ENCODE measurements around the gene UPF2.

Gene UPF2

DNA sequence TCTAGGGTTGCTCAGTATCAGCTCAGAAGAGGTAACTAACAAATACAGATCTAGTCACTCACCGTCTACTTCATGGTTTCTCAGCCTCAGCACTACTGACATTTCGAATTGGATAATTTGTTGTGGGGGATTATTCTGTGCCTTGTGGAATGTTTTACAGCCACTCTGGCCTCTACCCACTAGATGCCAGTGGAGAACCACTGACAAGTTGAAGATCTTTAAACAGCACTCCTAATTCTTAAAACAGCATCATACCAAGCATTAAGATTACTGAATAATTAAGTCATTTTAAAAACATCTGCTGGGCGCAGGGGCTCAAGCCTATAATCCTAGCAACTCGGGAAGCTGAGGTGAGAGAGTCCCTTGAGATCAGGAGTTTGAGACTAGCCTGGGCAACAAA, 82.6 kb downstream of the UPF2 start:
- H3K4me3 ChIP-seq (ENCODE audit: low read depth, low read length), result no peak overlapping the region
- TF ChIP-seq, protein P1, sequence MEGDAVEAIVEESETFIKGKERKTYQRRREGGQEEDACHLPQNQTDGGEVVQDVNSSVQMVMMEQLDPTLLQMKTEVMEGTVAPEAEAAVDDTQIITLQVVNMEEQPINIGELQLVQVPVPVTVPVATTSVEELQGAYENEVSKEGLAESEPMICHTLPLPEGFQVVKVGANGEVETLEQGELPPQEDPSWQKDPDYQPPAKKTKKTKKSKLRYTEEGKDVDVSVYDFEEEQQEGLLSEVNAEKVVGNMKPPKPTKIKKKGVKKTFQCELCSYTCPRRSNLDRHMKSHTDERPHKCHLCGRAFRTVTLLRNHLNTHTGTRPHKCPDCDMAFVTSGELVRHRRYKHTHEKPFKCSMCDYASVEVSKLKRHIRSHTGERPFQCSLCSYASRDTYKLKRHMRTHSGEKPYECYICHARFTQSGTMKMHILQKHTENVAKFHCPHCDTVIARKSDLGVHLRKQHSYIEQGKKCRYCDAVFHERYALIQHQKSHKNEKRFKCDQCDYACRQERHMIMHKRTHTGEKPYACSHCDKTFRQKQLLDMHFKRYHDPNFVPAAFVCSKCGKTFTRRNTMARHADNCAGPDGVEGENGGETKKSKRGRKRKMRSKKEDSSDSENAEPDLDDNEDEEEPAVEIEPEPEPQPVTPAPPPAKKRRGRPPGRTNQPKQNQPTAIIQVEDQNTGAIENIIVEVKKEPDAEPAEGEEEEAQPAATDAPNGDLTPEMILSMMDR (IDR thresholded peaks at IDR 0.05; ENCODE audit: borderline replicate concordance, insufficient read depth, low read depth, low read length), result no peak

DNA sequence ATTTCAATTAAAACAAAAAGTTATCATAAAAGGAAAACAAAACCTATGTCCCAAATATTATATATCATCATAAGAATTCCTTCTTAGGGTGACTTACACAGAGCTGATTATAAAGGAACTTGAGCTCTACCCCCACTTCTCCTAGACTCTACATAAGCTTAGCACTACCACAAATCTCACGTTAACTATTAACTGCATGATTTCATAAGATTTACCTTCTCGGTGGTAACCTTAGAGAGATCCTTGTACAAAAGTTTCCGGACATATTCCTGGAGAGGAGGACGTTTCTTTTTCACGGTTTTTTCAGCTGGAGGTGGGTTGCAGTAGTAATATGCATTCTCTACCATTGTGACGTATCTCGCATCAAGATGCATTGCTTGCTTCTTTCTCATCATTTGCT, 83.7 kb downstream of the UPF2 start:
- TF ChIP-seq, protein P1 (IDR thresholded peaks at IDR 0.05; ENCODE audit: borderline replicate concordance, insufficient read depth, low read depth, low read length), result no peak
- H3K4me3 ChIP-seq (ENCODE audit: low read depth, low read length), result no peak overlapping the region

DNA sequence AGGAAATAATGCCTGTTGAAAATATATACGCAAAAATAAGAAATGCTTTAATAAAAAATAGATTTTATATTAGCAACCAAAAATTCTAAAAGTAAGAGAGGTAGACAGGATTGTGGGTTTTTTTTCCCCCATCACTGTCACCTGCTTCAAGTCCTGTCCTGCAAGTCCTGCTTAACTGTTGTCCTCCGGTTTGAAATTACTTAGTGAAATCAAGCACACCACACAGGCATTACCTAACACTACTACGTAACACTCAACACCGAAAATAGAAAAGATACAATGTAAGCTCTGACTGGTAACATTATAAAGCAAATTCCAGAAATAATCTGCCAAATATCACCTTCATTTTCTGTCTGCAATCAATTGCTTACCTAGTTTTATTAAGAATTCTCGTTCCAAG, 90.9 kb downstream of the UPF2 start:
- H3K4me3 ChIP-seq (ENCODE audit: low read depth, low read length), result no peak overlapping the region
- TF ChIP-seq, protein P1 (IDR thresholded peaks at IDR 0.05; ENCODE audit: borderline replicate concordance, insufficient read depth, low read depth, low read length), result no peak

DNA sequence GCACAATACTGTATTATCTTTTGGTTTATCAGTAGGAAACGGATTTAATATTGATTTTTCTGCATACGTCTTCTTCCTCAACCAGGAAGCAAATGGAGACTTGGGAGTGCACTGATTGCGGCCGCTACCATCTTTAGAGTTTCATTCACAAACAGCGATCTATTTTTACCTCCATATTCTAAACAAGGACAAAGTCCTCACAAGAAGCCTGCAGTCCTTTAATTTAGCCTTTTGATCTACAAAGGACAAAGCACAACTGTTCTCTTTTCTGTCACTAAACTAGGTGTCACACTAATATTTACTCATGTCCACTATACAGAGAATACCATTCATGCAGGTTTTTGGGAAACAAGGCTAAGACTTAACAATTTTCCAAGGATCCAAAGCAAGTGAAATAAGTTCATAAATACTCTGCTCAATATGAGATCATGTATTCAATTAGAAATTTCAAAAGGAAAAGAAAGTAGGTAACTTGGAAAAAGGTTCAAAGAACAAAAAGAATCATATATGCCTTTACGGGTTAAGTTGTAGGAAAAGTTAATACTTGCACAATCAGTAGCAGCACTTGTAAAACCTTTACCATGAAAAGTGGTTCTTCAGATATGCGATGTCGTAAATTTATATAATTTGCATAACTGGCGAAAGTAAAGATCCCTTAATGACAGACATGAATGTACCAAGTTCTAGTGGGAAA, 92.1 kb downstream of the UPF2 start:
- H3K4me3 ChIP-seq (ENCODE audit: low read depth, low read length), result no peak overlapping the region
- TF ChIP-seq, protein P1 (IDR thresholded peaks at IDR 0.05; ENCODE audit: borderline replicate concordance, insufficient read depth, low read depth, low read length), result no peak

DNA sequence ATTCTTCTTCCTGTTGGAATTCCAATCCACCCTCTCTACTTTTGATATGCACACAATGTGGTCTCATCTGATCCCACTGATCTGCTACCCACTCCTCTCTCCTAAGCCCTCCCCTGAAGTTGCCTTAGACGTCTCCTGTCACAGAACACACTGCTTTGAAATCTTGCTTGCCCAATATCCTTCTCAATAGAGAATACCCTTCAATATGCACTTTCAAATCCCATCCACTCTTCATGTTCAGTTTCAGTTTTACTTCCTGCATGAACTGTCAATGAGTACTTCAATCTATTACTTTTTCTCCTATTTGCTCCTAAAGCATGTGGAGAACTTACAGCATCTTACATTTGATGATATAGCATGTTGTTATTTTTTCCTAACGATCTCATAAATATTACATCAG, 93.5 kb downstream of the UPF2 start:
- no peak overlapping the region for H3K4me3 ChIP-seq (ENCODE audit: low read depth, low read length)
- TF ChIP-seq, protein P1 (IDR thresholded peaks at IDR 0.05; ENCODE audit: borderline replicate concordance, insufficient read depth, low read depth, low read length), result no peak

DNA sequence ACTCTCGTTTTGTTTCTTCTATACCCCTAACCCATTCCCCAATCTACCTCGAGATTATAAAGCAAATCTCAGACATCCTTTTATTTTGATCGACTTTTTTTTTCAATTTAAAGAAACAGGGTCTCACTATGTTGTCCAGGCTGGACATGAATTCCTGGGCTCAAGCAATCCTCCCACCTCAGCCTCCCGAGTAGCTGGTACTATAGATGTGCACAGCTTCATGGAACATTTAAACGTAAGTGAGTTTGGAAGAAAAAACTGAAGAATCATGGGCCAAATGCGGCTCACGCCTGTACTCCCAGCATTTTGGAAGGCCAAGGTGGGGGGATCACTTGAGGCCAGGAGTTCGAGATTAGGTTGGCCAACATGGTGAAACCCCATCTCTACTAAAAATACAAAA, 96.0 kb downstream of the UPF2 start:
- TF ChIP-seq, protein P1 (IDR thresholded peaks at IDR 0.05; ENCODE audit: borderline replicate concordance, insufficient read depth, low read depth, low read length), result no peak
- no peak overlapping the region for H3K4me3 ChIP-seq (ENCODE audit: low read depth, low read length)

DNA sequence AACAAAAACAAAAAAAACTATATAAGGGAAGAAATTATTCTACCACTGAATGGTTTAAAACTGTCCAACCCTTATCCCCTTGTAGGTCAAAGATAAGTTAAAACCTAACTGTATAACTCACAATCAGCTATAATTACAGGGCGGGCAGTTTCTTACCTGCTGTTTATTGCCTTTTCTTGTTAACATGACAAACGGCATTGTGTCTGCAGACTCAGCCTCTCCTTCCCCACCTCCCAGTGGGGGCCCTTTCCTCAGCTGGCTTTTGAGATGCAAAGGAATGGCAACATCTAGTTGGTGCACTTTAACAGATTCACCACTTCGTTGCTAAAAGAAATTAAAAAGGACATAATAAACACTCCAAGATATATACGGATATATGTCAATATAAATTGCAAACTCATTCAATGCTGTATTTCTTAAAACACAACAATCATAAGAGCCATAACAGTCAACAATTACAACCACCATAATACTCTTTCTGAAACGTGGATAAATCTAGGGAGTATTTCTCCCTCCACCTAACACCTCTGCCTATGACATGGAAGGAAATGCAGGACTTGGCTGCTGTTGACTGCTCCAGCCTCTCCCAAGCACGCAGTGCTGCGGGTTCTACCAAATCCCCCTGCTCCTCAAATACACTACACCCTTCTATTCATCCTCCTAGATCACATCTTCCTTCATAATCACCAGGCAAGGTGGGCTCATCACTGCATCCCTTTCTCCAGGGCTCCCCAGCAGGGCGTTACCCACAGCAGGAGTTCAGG, 106.0 kb downstream of the UPF2 start:
- no peak overlapping the region for H3K4me3 ChIP-seq (ENCODE audit: low read depth, low read length)
- TF ChIP-seq, protein P1 (IDR thresholded peaks at IDR 0.05; ENCODE audit: borderline replicate concordance, insufficient read depth, low read depth, low read length), result no peak
